ENCODE measurements around the gene USP17L11.
"Not testable (repeated sequence)": the region's sequence is repeated elsewhere in the genome, so short reads cannot be mapped to it uniquely, and the experiment has no call there.

The USP17L11 gene

GRCh38 chr4:9215105-9215504 lies at the start of gene USP17L11:
TSS of gene USP17L11 (plus strand) at chr4:9215405. CDS start at chr4:9215405, 0 bp downstream.
- not testable (repeated sequence) for DNase-seq

GRCh38 chr4:9165990-9166389 lies 49.2 kb upstream of the USP17L11 start:
- peak in 1 of 3 experiments; percentile 3 for DNase-seq

- not testable (repeated sequence) for DNase-seq
Observed at GRCh38 chr4:9169791-9170459, 45.3 kb upstream of the USP17L11 start, which contains the start of gene FAM90A26. TSS of gene FAM90A26 (plus strand) at chr4:9170409. CDS start at chr4:9173173, 2,764 bp downstream.

- DNase-seq, result not testable (repeated sequence)
Observed at GRCh38 chr4:9210357-9210756, 4.8 kb upstream of the USP17L11 start, which contains the start of gene USP17L10. TSS of gene USP17L10 (plus strand) at chr4:9210657. CDS start at chr4:9210657, 0 bp downstream.

- DNase-seq, result not testable (repeated sequence)
Observed at GRCh38 chr4:9214701-9215100, 504 bp upstream of the USP17L11 start.

GRCh38 chr4:9219852-9220251 lies 4.6 kb downstream of the USP17L11 start, which contains the start of gene USP17L12:
TSS of gene USP17L12 (plus strand) at chr4:9220152. CDS start at chr4:9220152, 0 bp downstream.
- not testable (repeated sequence) for DNase-seq

- not testable (repeated sequence) for DNase-seq
Observed at GRCh38 chr4:9224596-9224995, 9.4 kb downstream of the USP17L11 start, which contains the start of gene USP17L13. TSS of gene USP17L13 (plus strand) at chr4:9224896. CDS start at chr4:9224896, 0 bp downstream.

- DNase-seq, result not testable (repeated sequence)
Observed at GRCh38 chr4:9230249-9230648, 15.0 kb downstream of the USP17L11 start.

GRCh38 chr4:9234085-9234484 lies 18.9 kb downstream of the USP17L11 start, which contains the start of gene USP17L15:
TSS of gene USP17L15 (plus strand) at chr4:9234385. CDS start at chr4:9234385, 0 bp downstream.
- DNase-seq, result not testable (repeated sequence)

GRCh38 chr4:9238461-9238860 lies 23.3 kb downstream of the USP17L11 start:
- DNase-seq, result not testable (repeated sequence)

GRCh38 chr4:9243579-9243978 lies 28.4 kb downstream of the USP17L11 start, which contains the start of gene USP17L17:
TSS of gene USP17L17 (plus strand) at chr4:9243879. CDS start at chr4:9243879, 0 bp downstream.
- DNase-seq, result not testable (repeated sequence)

- DNase-seq, result not testable (repeated sequence)
Observed at GRCh38 chr4:9247953-9248680, 32.9 kb downstream of the USP17L11 start, which contains the start of gene USP17L18. TSS of gene USP17L18 (plus strand) at chr4:9248630. CDS start at chr4:9248630, 0 bp downstream.

- DNase-seq, result not testable (repeated sequence)
Observed at GRCh38 chr4:9253078-9253477, 37.9 kb downstream of the USP17L11 start, which contains the start of gene USP17L19. TSS of gene USP17L19 (plus strand) at chr4:9253378. CDS start at chr4:9253378, 0 bp downstream.

GRCh38 chr4:9257824-9258223 lies 42.6 kb downstream of the USP17L11 start, which contains the start of gene USP17L20:
TSS of gene USP17L20 (plus strand) at chr4:9258124. CDS start at chr4:9258124, 0 bp downstream.
- not testable (repeated sequence) for DNase-seq

GRCh38 chr4:9262572-9262971 lies 47.4 kb downstream of the USP17L11 start, which contains the start of gene USP17L21:
TSS of gene USP17L21 (plus strand) at chr4:9262872. CDS start at chr4:9262872, 0 bp downstream.
- DNase-seq, result not testable (repeated sequence)

All from NCI-H1417 (cell line).